Mammary epithelial cell (primary cell): Measurements from ENCODE around the gene DMRTA2.
A peak's percentile ranks its signal among the peaks of the same experiment; 100 is the strongest.

Experiments
- CTCF ChIP-seq, 2 donors: IDR thresholded peaks in 1 of 2; conservative IDR thresholded peaks in 1 of 2; 2 replicates each; pipeline ENCODE4 v1.5.1; 2011 to 2012; ENCODE audit warnings: inconsistent platforms in 2 of 2, low read length in 2 of 2, mild to moderate bottlenecking in 2 of 2, control low read depth in 1 of 2, low read depth in 1 of 2; ENCODE audit not compliant: insufficient read depth in 1 of 2; ENCODE audit errors: extremely low read depth in 1 of 2
- EZH2 ChIP-seq: IDR thresholded peaks from 2 replicates; pipeline ENCODE4 v1.6.1; 2012; ENCODE audit warnings: low read length, inconsistent platforms, borderline replicate concordance

- peak; percentile 11 to 48 for TF ChIP-seq CTCF (conservative IDR thresholded peaks at IDR 0.05 in 1 of 2, IDR thresholded peaks at IDR 0.05 in 1 of 2; ENCODE audit: extremely low read depth in 1 of 2, insufficient read depth in 1 of 2, low read depth in 1 of 2, low read length in 2 of 2)
- TF ChIP-seq EZH2, result no peak
These were observed 53.4 kb downstream of the DMRTA2 start for GRCh38 chr1:50369830-50370229.
